K562 (cell line): ENCODE results near the gene BAHD1. TPM values are rescaled to one million over a fixed set of nuclear protein-coding genes. Genes with fewer than 3 reads are reported as not detected.

ENCODE experiments used
- CREM ChIP-seq: IDR thresholded peaks from 2 replicates; pipeline ENCODE4 v1.6.1; 2014; ENCODE audit warnings: antibody characterized with exemption, low read depth
- DPF2 ChIP-seq: fragments of 450-650 bp; IDR thresholded peaks from 2 replicates; pipeline ENCODE4 v1.6.1; 2016
- FOXK2 ChIP-seq, 2 experiments: fragments of 450-650 bp; IDR thresholded peaks in 1 of 2; conservative IDR thresholded peaks in 1 of 2; 2 replicates each; pipeline ENCODE4 v1.6.1; 2016; ENCODE audit warnings: low read depth in 2 of 2, mild to moderate bottlenecking in 1 of 2
- FOXP1 ChIP-seq: sonication (generic); formaldehyde crosslinking; IDR thresholded peaks from 2 replicates; pipeline ENCODE4 v1.8.0; 2022; ENCODE audit warnings: mild to moderate bottlenecking, missing genetic modification reagents
- HMG20B ChIP-seq: fragments of 250-450 bp; sonication (Bioruptor Pico); IDR thresholded peaks from 2 replicates; pipeline ENCODE4 v1.5.0; 2021; ENCODE audit warnings: mild to moderate bottlenecking
- HNRNPH1 ChIP-seq: fragments of 200-400 bp; formaldehyde crosslinking; optimal IDR thresholded peaks from 2 replicates; pipeline ENCODE3; 2017; ENCODE audit warnings: low read depth, mild to moderate bottlenecking, low read length, moderate library complexity
- HNRNPK ChIP-seq: fragments of 200-400 bp; formaldehyde crosslinking; IDR thresholded peaks from one replicate; pipeline ENCODE4 v1.6.1; 2018; ENCODE audit warnings: mild to moderate bottlenecking, low read depth, low read length; ENCODE audit not compliant: poor library complexity, severe bottlenecking
- IRF1 ChIP-seq: sonication (generic); formaldehyde crosslinking; IDR thresholded peaks from 2 replicates; pipeline ENCODE4 v1.8.0; 2022; ENCODE audit warnings: missing genetic modification reagents, mild to moderate bottlenecking, borderline replicate concordance
- L3MBTL2 ChIP-seq: fragments of 450-650 bp; IDR thresholded peaks from 2 replicates; pipeline ENCODE4 v1.6.1; 2016; ENCODE audit warnings: mild to moderate bottlenecking, moderate library complexity
- LARP7 ChIP-seq: fragments of 450-650 bp; IDR thresholded peaks from 2 replicates; pipeline ENCODE4 v1.6.1; 2016
- MTA3 ChIP-seq: fragments of 450-650 bp; formaldehyde crosslinking; IDR thresholded peaks from 2 replicates; pipeline ENCODE4 v1.6.1; 2017; ENCODE audit warnings: mild to moderate bottlenecking, borderline replicate concordance
- NCOA2 ChIP-seq, 2 experiments: fragments of 450-650 bp; IDR thresholded peaks; 2 replicates each; pipeline ENCODE4 v1.6.1; 2018; ENCODE audit warnings: mild to moderate bottlenecking in 2 of 2, moderate library complexity in 1 of 2; ENCODE audit not compliant: partially characterized antibody in 2 of 2
- NFIX ChIP-seq: fragments of 250-450 bp; sonication (Bioruptor Pico); IDR thresholded peaks from 2 replicates; pipeline ENCODE4 v1.4.0; 2020; ENCODE audit warnings: low read depth, mild to moderate bottlenecking, moderate library complexity
- PML ChIP-seq: IDR thresholded peaks from 2 replicates; pipeline ENCODE4 v1.6.1; 2012; ENCODE audit warnings: low read length, inconsistent platforms
- SMAD4 ChIP-seq: fragments of 250-450 bp; sonication (Bioruptor Pico); conservative IDR thresholded peaks from 2 replicates; pipeline ENCODE4 v1.8.0; 2021; ENCODE audit warnings: inconsistent platforms, mild to moderate bottlenecking, moderate library complexity
- STAT5A ChIP-seq: IDR thresholded peaks from 2 replicates; pipeline ENCODE4 v1.6.1; 2012; ENCODE audit warnings: low read length, inconsistent platforms, borderline replicate concordance
- TARDBP ChIP-seq: fragments of 450-650 bp; IDR thresholded peaks from 2 replicates; pipeline ENCODE4 v1.6.1; 2016
- YBX1 ChIP-seq: fragments of 450-650 bp; IDR thresholded peaks from 2 replicates; pipeline ENCODE4 v1.7.1; 2016; ENCODE audit warnings: mild to moderate bottlenecking
- ZNF592 ChIP-seq: fragments of 450-650 bp; IDR thresholded peaks from 2 replicates; pipeline ENCODE4 v1.6.1; 2017; ENCODE audit warnings: antibody characterized with exemption, mild to moderate bottlenecking
- polyA plus RNA-seq, 8 experiments: library from polyadenylated mRNA; depleted of rRNA in 4 of 8; stranded (reverse) in 5 of 8; unstranded in 3 of 8; fragments of >200 nt; fragmentation: Nextera tagmentation in 2 of 8; fragmentation: Illumina TruSeq in 1 of 8; extraction: Ambion mirVana in 2 of 8; extraction: Trizol in 1 of 8; gene quantifications; 2 replicates each; pipeline versions ENCODE4 v1.2.1 to v1.2.3, GENCODE V29; 2011 to 2014; ENCODE audit warnings: inconsistent platforms in 1 of 8, missing spikeins in 1 of 8
- total RNA-seq, 7 experiments: library from RNA; depleted of rRNA in 6 of 7; stranded (reverse); fragments of >200 nt in 6 of 7; fragmentation: Illumina TruSeq in 2 of 7; extraction: Trizol in 2 of 7; gene quantifications; 2 replicates each; pipeline versions ENCODE4 v1.2.1 to v1.2.3, GENCODE V29; 2011 to 2021; ENCODE audit warnings: low replicate concordance in 1 of 7
- TF ChIP-seq, protein P1 (sequence below): fragments of 450-650 bp; IDR thresholded peaks from 2 replicates; pipeline ENCODE4 v1.6.1; 2016; ENCODE audit warnings: low read depth, mild to moderate bottlenecking, moderate library complexity
- TF ChIP-seq, protein P2 (sequence below): fragments of 450-650 bp; IDR thresholded peaks from 2 replicates; pipeline ENCODE4 v1.6.1; 2016; ENCODE audit warnings: antibody characterized with exemption

Gene BAHD1
- total and polyA plus RNA-seq, 9 of the 15 experiments (the other 6 are each of a cell fraction or from before 2014, with no cell fraction given): 0.55 to 38.5 (median 11.5) TPM

DNA sequence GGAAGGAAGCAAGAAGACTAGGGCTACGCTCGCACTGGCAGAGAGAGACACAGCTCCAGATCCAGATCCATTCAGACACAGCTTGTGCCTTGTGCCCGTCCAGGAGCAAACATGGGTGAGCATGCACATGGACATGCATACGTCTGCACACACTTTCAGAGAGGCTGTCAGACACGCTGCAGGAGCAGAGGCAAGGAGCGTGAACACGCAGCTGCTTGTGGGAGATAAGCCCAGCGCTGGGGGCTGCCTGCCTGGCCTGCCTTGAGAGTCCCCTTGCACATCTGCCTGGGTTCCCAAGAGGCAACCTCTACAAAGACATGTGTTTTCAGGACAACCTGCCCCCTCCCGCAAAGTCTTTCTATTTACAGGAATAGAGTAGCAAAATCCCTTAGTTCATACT, 13.6 kb upstream of the BAHD1 start (continued):
- TF ChIP-seq CREM (peak; percentile 61; the same call in 1 of the 2 replicates), L3MBTL2 (peak; percentile 45), HMG20B (no peak), YBX1 (no peak), FOXP1 (CRISPR knock-in tag) (no peak), LARP7 (no peak), HNRNPK (no peak), NCOA2 (IDR thresholded peaks at IDR 0.05; ENCODE audit: partially characterized antibody in 2 of 2) (no peak), MTA3 (peak; percentile 67), FOXK2 (conservative IDR thresholded peaks at IDR 0.05 in 1 of 2, IDR thresholded peaks at IDR 0.05 in 1 of 2; ENCODE audit: low read depth in 2 of 2) (peak; percentile 17 to 25; a peak in 2 of 4 replicates), NFIX (CRISPR knock-in tag) (no peak), IRF1 (CRISPR knock-in tag) (no peak), DPF2 (peak; percentile 88), SMAD4 (CRISPR knock-in tag) (peak; percentile 60), PML (peak; percentile 40; the same call in 1 of the 2 replicates), STAT5A (peak; percentile 67), ZNF592 (peak; percentile 65), TARDBP (no peak), HNRNPH1 (no peak)
- TF ChIP-seq, protein P1, sequence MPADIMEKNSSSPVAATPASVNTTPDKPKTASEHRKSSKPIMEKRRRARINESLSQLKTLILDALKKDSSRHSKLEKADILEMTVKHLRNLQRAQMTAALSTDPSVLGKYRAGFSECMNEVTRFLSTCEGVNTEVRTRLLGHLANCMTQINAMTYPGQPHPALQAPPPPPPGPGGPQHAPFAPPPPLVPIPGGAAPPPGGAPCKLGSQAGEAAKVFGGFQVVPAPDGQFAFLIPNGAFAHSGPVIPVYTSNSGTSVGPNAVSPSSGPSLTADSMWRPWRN: peak; percentile 62; the same call in 1 of the 2 replicates
- TF ChIP-seq, protein P2, sequence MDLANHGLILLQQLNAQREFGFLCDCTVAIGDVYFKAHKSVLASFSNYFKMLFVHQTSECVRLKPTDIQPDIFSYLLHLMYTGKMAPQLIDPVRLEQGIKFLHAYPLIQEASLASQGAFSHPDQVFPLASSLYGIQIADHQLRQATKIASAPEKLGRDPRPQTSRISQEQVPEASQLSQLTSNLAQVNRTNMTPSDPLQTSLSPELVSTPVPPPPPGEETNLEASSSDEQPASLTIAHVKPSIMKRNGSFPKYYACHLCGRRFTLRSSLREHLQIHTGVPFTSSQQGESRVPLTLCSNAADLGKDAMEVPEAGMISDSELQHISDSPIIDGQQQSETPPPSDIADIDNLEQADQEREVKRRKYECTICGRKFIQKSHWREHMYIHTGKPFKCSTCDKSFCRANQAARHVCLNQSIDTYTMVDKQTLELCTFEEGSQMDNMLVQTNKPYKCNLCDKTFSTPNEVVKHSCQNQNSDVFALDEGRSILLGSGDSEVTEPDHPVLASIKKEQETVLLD: peak; percentile 56
